Heart left ventricle (tissue), 16 donors: ENCODE data around the gene FOXN3. TPM values are rescaled to one million over a fixed set of nuclear protein-coding genes. Genes with fewer than 3 reads are reported as not detected.

Experiments used
- ATAC-seq, 4 donors: fragments of 200-7000 bp; cut with Tn5 transposase; one replicate each; pipeline ENCODE4 v1.9.1; 2020 to 2022; ENCODE audit warnings: moderate library complexity in 4 of 4, mild to moderate bottlenecking in 3 of 4, moderate number of reproducible peaks in 1 of 4
- DNase-seq, 5 donors: peaks; one replicate each; pipeline ENCODE4 v3.0.0-alpha.2; 2020
- H3K27ac ChIP-seq, 12 donors: fragments of 200-600 bp; sonication (generic) in 4 of 12; one replicate each; pipeline versions ENCODE4 v1.5.0 to v1.8.0; 2016 to 2022; ENCODE audit warnings: mild to moderate bottlenecking in 2 of 12
- H3K27me3 ChIP-seq, 9 donors: fragments of 200-600 bp; sonication (generic) in 2 of 9; one replicate each; pipeline versions ENCODE4 v1.5.1 to v1.8.0; 2016 to 2022; ENCODE audit warnings: mild to moderate bottlenecking in 3 of 9
- H3K36me3 ChIP-seq, 9 donors: fragments of 200-600 bp; sonication (generic) in 2 of 9; one replicate each; pipeline versions ENCODE4 v1.5.0 to v1.8.0; 2018 to 2022; ENCODE audit warnings: mild to moderate bottlenecking in 2 of 9
- H3K4me1 ChIP-seq, 12 donors: fragments of 200-600 bp; sonication (generic) in 4 of 12; one replicate each; pipeline versions ENCODE4 v1.5.0 to v1.8.0; 2016 to 2022; ENCODE audit warnings: mild to moderate bottlenecking in 3 of 12
- H3K4me3 ChIP-seq, 12 donors: fragments of 200-600 bp; sonication (generic) in 4 of 12; one replicate each; pipeline versions ENCODE4 v1.5.0 to v1.8.0; 2017 to 2022; ENCODE audit warnings: mild to moderate bottlenecking in 9 of 12, moderate library complexity in 4 of 12
- H3K9me3 ChIP-seq, 12 donors: fragments of 200-600 bp; sonication (generic) in 4 of 12; one replicate each; pipeline versions ENCODE4 v1.5.0 to v1.8.0; 2016 to 2022; ENCODE audit warnings: mild to moderate bottlenecking in 1 of 12
- CTCF ChIP-seq, 12 donors: fragments of 200-600 bp; sonication (generic) in 4 of 12; IDR thresholded peaks; one replicate each; pipeline versions ENCODE4 v1.5.0 to v1.8.0; 2018 to 2022; ENCODE audit warnings: antibody characterized with exemption in 12 of 12, mild to moderate bottlenecking in 5 of 12
- POLR2A ChIP-seq, 2 donors: fragments of 450-650 bp; IDR thresholded peaks; one replicate each; pipeline ENCODE4 v1.6.1; 2017; ENCODE audit warnings: antibody characterized with exemption in 2 of 2, mild to moderate bottlenecking in 2 of 2, moderate library complexity in 2 of 2
- WGBS, 4 donors: extraction: QIAGEN DNeasy Blood & Tissue Kit in 2 of 4; methylation state at CpG; one replicate each; pipeline versions ENCODE4 v1.1.5 to v1.1.7; 2013 to 2018; 5-methylcytosine and 5-hydroxymethylcytosine counted together
- intact Hi-C, 10 donors: fragments of 100-400 bp; cut with DNase I; formaldehyde crosslinking; loops; one replicate each; pipeline versions ENCODE4 v1.11.1 to v1.14.2; 2022
- polyA plus RNA-seq, 2 donors: library from polyadenylated mRNA; stranded (reverse); fragments of 200-250 nt; gene quantifications; one replicate each; pipeline ENCODE4 v1.2.3, GENCODE V29; 2013
- total RNA-seq, 9 donors: library from RNA; depleted of rRNA in 2 of 9; stranded (reverse); fragments of >200 nt in 2 of 9; fragmentation: NEBNext Ultra II Directional in 3 of 9; extraction: Animal tissue kit (Norgen Biotek cat#: 25700) in 3 of 9; gene quantifications; one replicate each; pipeline versions ENCODE4 v1.1.0 to v1.2.4, GENCODE V29; 2016 to 2023
- donor health status: ischemic (EF 13 %, LVEDD 7.1; RV severe dilation, severe dysfunction).
- donor health status: healthy with polysubstance abuse.
- donor health status: DM: no; HTN: yes; CAD: no.
- donor health status: DM: no; HTN: no; CAD: no.
- donor health status: ischemic (EF 25% LVEDD 6.9; RV normal size, moderate dysfunction).
- donor health status: ischemic (EF 25% LVEDD 5.7; RV mildly dilated, moderate dysfunction).
- donor health status: healthy.
- donor health status: DM: yes; HTN: yes; CAD: no.
- donor health status: ischemic (EF 35%, LVEDD 5.7; RV mildly dilated, moderate dysfunction).
- donor health status: nonischemic (EF 11% LVEDD 7.7; RV severe dilation, severe dysfunction).
- donor health status: DM: yes; HTN: yes; CAD: no.
- donor health status: PGD.
- donor health status: ischemic (EF 29% LVEDD 5.4; RV normal size, mild dysfunction).
- donor health status: nonischemic (EF 23%, LVEDD 6.1; RV moderate dilation, normal function).

Gene FOXN3
- total and polyA plus RNA-seq, 11 donors, result 24.4 to 161 (median 111) TPM

- H3K27me3 ChIP-seq, result no peaks in the 10 kb centered on the region
- H3K27ac ChIP-seq, result peak overlapping the region in 9 of 12 donors; percentile 31 to 82 (median 53)
- peaks cover 3 to 72% (median 33%) of the 10 kb centered on the region in 12 donors for H3K4me1 ChIP-seq
- TF ChIP-seq CTCF (IDR thresholded peaks at IDR 0.05) (no peak), POLR2A (IDR thresholded peaks at IDR 0.05) (no peak)
- H3K36me3 ChIP-seq, result no peaks in the 10 kb centered on the region
- intact Hi-C loops, result no loop called here
- WGBS, 4 donors, result 34 to 53% (median 47%) methylated on average over 8 to 9 of the region's 9 CpGs
- no peaks in the 10 kb centered on the region for H3K9me3 ChIP-seq
- DNase-seq, result peak in 2 of 5 donors; percentile 68 to 83
- peak; percentile 63 to 91 (median 80) for ATAC-seq
- no peak overlapping the region for H3K4me3 ChIP-seq
Observed at GRCh38 chr14:89386212-89386886, 30.7 kb downstream of the FOXN3 start.

- DNase-seq, result no peak
- intact Hi-C loops, result no loop called here
- WGBS, 4 donors, result 91 to 99% (median 97%) methylated on average over 3 of the region's 3 CpGs
- TF ChIP-seq CTCF (IDR thresholded peaks at IDR 0.05), result no peak
- no peak for TF ChIP-seq POLR2A (IDR thresholded peaks at IDR 0.05)
- Histone ChIP-seq H3K9me3 (peaks cover 0 to 8% (median 0%) of the 10 kb centered on the region in 12 donors), H3K36me3 (no peaks in the 10 kb centered on the region), H3K27me3 (no peaks in the 10 kb centered on the region), H3K27ac (no peak overlapping the region), H3K4me1 (peaks cover 3 to 60% (median 27%) of the 10 kb centered on the region in 12 donors), H3K4me3 (no peak overlapping the region)
- ATAC-seq, result no peak
Observed at GRCh38 chr14:89384636-89385035, 32.4 kb downstream of the FOXN3 start.

- Histone ChIP-seq H3K27ac (no peak overlapping the region), H3K4me3 (no peak overlapping the region), H3K4me1 (peaks cover 3 to 61% (median 24%) of the 10 kb centered on the region in 12 donors), H3K9me3 (peaks cover 0 to 8% (median 0%) of the 10 kb centered on the region in 12 donors), H3K27me3 (no peaks in the 10 kb centered on the region), H3K36me3 (no peaks in the 10 kb centered on the region)
- WGBS, 4 donors, result 79 to 95% (median 85%) methylated on average over 3 of the region's 3 CpGs
- no peak for ATAC-seq
- intact Hi-C loops, result no loop called here
- TF ChIP-seq POLR2A (IDR thresholded peaks at IDR 0.05), result no peak
- no peak for TF ChIP-seq CTCF (IDR thresholded peaks at IDR 0.05)
- DNase-seq, result no peak
Observed at GRCh38 chr14:89384023-89384422, 33.0 kb downstream of the FOXN3 start.

GRCh38 chr14:89382901-89383845 lies 33.9 kb downstream of the FOXN3 start:
- DNase-seq, result no peak
- Histone ChIP-seq H3K27ac (no peak overlapping the region), H3K9me3 (peaks cover 0 to 8% (median 0%) of the 10 kb centered on the region in 12 donors), H3K27me3 (no peaks in the 10 kb centered on the region), H3K4me3 (no peak overlapping the region), H3K4me1 (peaks cover 3 to 62% (median 25%) of the 10 kb centered on the region in 12 donors), H3K36me3 (no peaks in the 10 kb centered on the region)
- intact Hi-C loops, result no loop called here
- no peak for ATAC-seq
- TF ChIP-seq CTCF (IDR thresholded peaks at IDR 0.05) (no peak), POLR2A (IDR thresholded peaks at IDR 0.05) (no peak)
- WGBS, 4 donors, result 66 to 75% (median 73%) methylated on average over 14 of the region's 14 CpGs
